Muscle layer of colon (tissue), 2 donors: ENCODE data around the gene TSC22D3.
"Not testable (repeated sequence)": the region's sequence is repeated elsewhere in the genome, so short reads cannot be mapped to it uniquely, and the experiment has no call there.

Source experiments
- H3K27ac ChIP-seq: one replicate; pipeline ENCODE4 v1.7.0; 2013; ENCODE audit warnings: low read depth, mild to moderate bottlenecking, low read length, moderate library complexity
- H3K27me3 ChIP-seq, 2 donors: one replicate each; pipeline ENCODE4 v1.7.0; 2013; ENCODE audit warnings: low read length in 2 of 2, mild to moderate bottlenecking in 2 of 2; ENCODE audit not compliant: insufficient read depth in 2 of 2, control insufficient read depth in 1 of 2
- H3K36me3 ChIP-seq: one replicate; pipeline ENCODE4 v1.7.0; 2013; ENCODE audit warnings: mild to moderate bottlenecking, low read length; ENCODE audit not compliant: insufficient read depth
- H3K4me1 ChIP-seq: one replicate; pipeline ENCODE4 v1.7.0; 2013; ENCODE audit warnings: mild to moderate bottlenecking, low read length; ENCODE audit not compliant: insufficient read depth
- H3K4me3 ChIP-seq, 2 donors: one replicate each; pipeline ENCODE4 v1.7.0; 2013; ENCODE audit warnings: low read length in 2 of 2, low read depth in 1 of 2, mild to moderate bottlenecking in 1 of 2, moderate library complexity in 1 of 2
- H3K9ac ChIP-seq: one replicate; pipeline ENCODE4 v1.7.0; 2013; ENCODE audit warnings: low read length
- H3K9me3 ChIP-seq: one replicate; pipeline ENCODE4 v1.7.0; 2013; ENCODE audit warnings: mild to moderate bottlenecking, low read length
- donor health status: abdominal sarcoma.
- donor health status: Adenocarcinoma of cecum.

The TSC22D3 gene

DNA sequence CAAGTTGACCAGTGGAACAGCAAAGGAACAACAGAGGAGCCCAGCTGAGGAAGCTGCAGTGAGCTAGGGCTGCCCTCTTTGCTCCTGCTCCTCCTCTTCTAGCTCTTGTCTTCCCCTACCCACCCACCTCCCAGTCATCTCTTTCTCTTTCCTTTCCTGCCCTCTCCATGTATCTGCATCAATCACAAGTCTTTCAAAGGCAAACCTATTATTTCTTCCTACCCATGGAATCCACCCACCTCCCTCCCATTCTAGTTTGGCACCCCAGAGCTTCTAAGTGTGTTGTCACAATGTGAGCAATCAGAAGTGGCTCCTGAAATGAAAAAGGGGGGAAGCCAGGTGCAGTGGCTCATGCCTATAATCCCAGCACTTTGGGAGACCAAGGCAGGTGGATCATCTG is 69.3 kb downstream of the TSC22D3 start:
- Histone ChIP-seq H3K27me3 (no peaks in the 10 kb centered on the region), H3K4me3 (no peak overlapping the region), H3K9ac (no peak overlapping the region), H3K36me3 (no peaks in the 10 kb centered on the region), H3K9me3 (no peaks in the 10 kb centered on the region), H3K4me1 (peaks cover 2% of the 10 kb centered on the region), H3K27ac (no peak overlapping the region)

- no peaks in the 10 kb centered on the region for H3K36me3 ChIP-seq
- H3K4me1 ChIP-seq = peaks cover 12% of the 10 kb centered on the region
- H3K9ac ChIP-seq = no peak overlapping the region
- no peak overlapping the region for H3K27ac ChIP-seq
- H3K4me3 ChIP-seq = no peak overlapping the region
- no peaks in the 10 kb centered on the region for H3K9me3 ChIP-seq
- no peaks in the 10 kb centered on the region for H3K27me3 ChIP-seq
These were observed 71.0 kb downstream of the TSC22D3 start for GRCh38 chrX:107704587-107704986.

- Histone ChIP-seq H3K9me3 (no peaks in the 10 kb centered on the region), H3K27ac (no peak overlapping the region), H3K27me3 (no peaks in the 10 kb centered on the region), H3K36me3 (no peaks in the 10 kb centered on the region), H3K4me3 (no peak overlapping the region), H3K9ac (no peak overlapping the region), H3K4me1 (peaks cover 12% of the 10 kb centered on the region)
These were observed 71.4 kb downstream of the TSC22D3 start for GRCh38 chrX:107704181-107704580.

DNA sequence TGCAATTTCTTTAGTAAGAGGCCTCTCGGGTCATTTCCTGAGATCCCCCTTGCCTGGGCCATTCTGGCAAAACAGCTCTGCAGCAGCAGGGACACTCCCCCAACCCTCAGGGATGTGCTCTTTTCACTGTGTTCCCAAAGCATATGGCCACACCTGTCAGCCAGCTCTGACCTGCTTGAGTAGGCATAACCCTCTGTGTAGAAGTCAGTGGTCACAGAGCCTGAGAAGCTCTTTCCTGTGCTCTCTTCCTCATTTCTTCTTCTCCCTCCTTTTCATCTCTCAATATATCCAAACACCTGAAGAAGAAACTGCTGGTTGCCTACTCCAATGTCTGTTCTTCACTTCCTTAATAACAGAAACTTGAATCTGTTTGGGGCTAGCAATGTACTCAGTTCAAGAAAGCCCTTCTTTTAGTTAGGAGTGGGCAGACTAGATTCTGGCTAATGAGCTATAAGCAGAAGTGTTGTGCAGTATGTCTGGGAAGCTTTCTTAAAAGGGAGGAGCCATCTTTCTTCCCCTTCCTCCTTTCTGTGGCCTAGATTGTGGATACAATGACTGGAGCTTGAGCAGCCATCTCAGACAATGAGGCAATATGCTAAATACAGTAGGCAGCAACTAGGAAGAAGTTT is 74.0 kb downstream of the TSC22D3 start:
- H3K9ac ChIP-seq = no peak overlapping the region
- H3K4me3 ChIP-seq = no peak overlapping the region
- peaks cover 0 to 4% of the 10 kb centered on the region in 2 donors for H3K27me3 ChIP-seq
- no peak overlapping the region for H3K27ac ChIP-seq
- no peaks in the 10 kb centered on the region for H3K9me3 ChIP-seq
- peaks cover 12% of the 10 kb centered on the region for H3K4me1 ChIP-seq
- H3K36me3 ChIP-seq = no peaks in the 10 kb centered on the region

DNA sequence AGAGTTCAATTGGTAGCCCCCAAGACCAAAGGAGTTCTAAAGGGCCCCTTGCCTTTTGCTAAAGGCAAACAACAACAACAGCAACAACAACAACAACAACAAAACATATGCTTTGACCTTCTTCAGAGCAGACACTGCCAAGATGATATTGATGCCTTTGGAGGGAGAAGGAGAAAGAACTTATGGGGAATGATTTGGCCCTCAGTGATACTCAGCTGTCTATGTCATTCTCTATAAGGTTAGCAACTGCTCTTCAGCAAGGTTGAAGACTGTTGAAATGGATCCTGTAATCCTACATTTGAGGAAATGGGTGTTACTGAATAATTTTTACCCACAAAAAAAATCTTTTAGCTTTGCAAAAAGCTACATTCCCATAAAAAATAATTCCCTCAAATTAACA is 74.8 kb downstream of the TSC22D3 start:
- no peak overlapping the region for H3K9ac ChIP-seq
- H3K27ac ChIP-seq = no peak overlapping the region
- H3K4me3 ChIP-seq = no peak overlapping the region
- H3K4me1 ChIP-seq = peaks cover 12% of the 10 kb centered on the region
- no peaks in the 10 kb centered on the region for H3K36me3 ChIP-seq
- no peaks in the 10 kb centered on the region for H3K9me3 ChIP-seq
- peaks cover 0 to 4% of the 10 kb centered on the region in 2 donors for H3K27me3 ChIP-seq

- peaks cover 0 to 4% of the 10 kb centered on the region in 2 donors for H3K27me3 ChIP-seq
These were observed 75.2 kb downstream of the TSC22D3 start for GRCh38 chrX:107700317-107700774.

GRCh38 chrX:107699616-107700015 is 76.0 kb downstream of the TSC22D3 start:
- no peak overlapping the region for H3K4me3 ChIP-seq
- H3K27ac ChIP-seq = no peak overlapping the region

More at GRCh38 chrX:107700317-107700774, 75.2 kb downstream of the TSC22D3 start:
- Histone ChIP-seq H3K9me3 (no peaks in the 10 kb centered on the region), H3K9ac (no peak overlapping the region), H3K4me1 (peaks cover 12% of the 10 kb centered on the region), H3K4me3 (no peak overlapping the region), H3K27ac (no peak overlapping the region), H3K36me3 (no peaks in the 10 kb centered on the region)

GRCh38 chrX:107691024-107691448 is 84.6 kb downstream of the TSC22D3 start:
- Histone ChIP-seq H3K4me3 (no peak overlapping the region), H3K9ac (no peak overlapping the region), H3K27me3 (no peaks in the 10 kb centered on the region), H3K4me1 (no peaks in the 10 kb centered on the region), H3K9me3 (no peaks in the 10 kb centered on the region), H3K36me3 (no peaks in the 10 kb centered on the region), H3K27ac (no peak overlapping the region)

More at GRCh38 chrX:107699616-107700015, 76.0 kb downstream of the TSC22D3 start:
- no peak overlapping the region for H3K9ac ChIP-seq
- H3K36me3 ChIP-seq = no peaks in the 10 kb centered on the region
- H3K4me1 ChIP-seq = peaks cover 12% of the 10 kb centered on the region
- peaks cover 0 to 4% of the 10 kb centered on the region in 2 donors for H3K27me3 ChIP-seq
- H3K9me3 ChIP-seq = no peaks in the 10 kb centered on the region

GRCh38 chrX:107687445-107687844 is 88.1 kb downstream of the TSC22D3 start:
- no peaks in the 10 kb centered on the region for H3K27me3 ChIP-seq
- no peak overlapping the region for H3K9ac ChIP-seq
- no peak overlapping the region for H3K27ac ChIP-seq
- no peaks in the 10 kb centered on the region for H3K9me3 ChIP-seq
- H3K4me3 ChIP-seq = no peak overlapping the region
- no peaks in the 10 kb centered on the region for H3K36me3 ChIP-seq
- H3K4me1 ChIP-seq = peaks cover 4% of the 10 kb centered on the region

GRCh38 chrX:107686792-107687191 is 88.8 kb downstream of the TSC22D3 start:
- no peak overlapping the region for H3K4me3 ChIP-seq
- H3K4me1 ChIP-seq = peaks cover 9% of the 10 kb centered on the region
- H3K36me3 ChIP-seq = no peaks in the 10 kb centered on the region
- no peaks in the 10 kb centered on the region for H3K9me3 ChIP-seq
- H3K9ac ChIP-seq = no peak overlapping the region
- no peak overlapping the region for H3K27ac ChIP-seq
- no peaks in the 10 kb centered on the region for H3K27me3 ChIP-seq

DNA sequence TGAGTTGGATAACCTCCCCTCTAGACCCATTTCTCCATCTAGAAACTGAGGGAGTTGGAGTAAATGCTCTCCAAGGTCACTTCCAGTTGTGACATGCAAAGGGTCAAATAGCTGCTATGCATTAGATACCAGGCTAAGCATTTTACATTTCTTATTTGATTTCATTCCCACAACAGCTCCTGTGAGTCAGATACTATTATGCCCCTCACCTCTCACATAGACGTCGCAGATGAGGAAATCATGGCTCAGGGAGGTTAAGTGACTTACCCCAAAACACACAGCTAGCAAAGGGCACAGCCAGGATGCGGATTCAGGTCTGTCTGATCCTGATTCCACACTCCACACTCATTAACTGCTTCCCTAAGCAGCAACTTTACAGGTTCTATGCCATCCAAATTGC is 89.6 kb downstream of the TSC22D3 start:
- no peak overlapping the region for H3K4me3 ChIP-seq

GRCh38 chrX:107685586-107685985 is 90.0 kb downstream of the TSC22D3 start:
- not testable (repeated sequence) for H3K27me3 ChIP-seq

More for the DNA sequence above, 89.6 kb downstream of the TSC22D3 start:
- H3K9ac ChIP-seq = no peak overlapping the region
- H3K36me3 ChIP-seq = no peaks in the 10 kb centered on the region
- H3K9me3 ChIP-seq = no peaks in the 10 kb centered on the region
- no peak overlapping the region for H3K27ac ChIP-seq
- H3K27me3 ChIP-seq = no peaks in the 10 kb centered on the region
- peaks cover 9% of the 10 kb centered on the region for H3K4me1 ChIP-seq

More at GRCh38 chrX:107685586-107685985, 90.0 kb downstream of the TSC22D3 start:
- H3K4me1 ChIP-seq, H3K9me3 ChIP-seq, H3K9ac ChIP-seq, H3K4me3 ChIP-seq, H3K36me3 ChIP-seq, H3K27ac ChIP-seq: not testable (repeated sequence)
